ENCODE results near the gene ALPP.
"Not testable (repeated sequence)": the region's sequence is repeated elsewhere in the genome, so short reads cannot be mapped to it uniquely, and the experiment has no call there.

The ALPP gene

DNA sequence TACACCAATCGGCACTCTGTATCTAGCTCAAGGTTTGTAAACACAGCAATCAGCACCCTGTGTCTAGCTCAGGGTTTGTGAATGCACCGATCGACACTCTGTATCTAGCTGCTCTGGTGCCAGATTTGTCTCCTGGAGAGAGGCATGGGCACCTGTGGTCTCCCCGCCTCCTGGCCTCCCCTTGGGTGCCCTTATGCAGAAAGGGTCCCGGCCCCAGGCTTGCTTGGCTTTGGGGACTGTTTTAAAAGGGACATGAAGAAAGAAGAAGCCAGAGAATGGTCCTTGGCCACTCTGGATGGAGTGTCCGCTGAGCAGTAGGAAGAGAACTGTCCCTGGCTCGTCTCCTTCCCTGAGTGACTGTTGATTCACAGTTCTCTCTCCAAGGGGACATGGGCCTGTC is 11.5 kb upstream of the ALPP start:
- DNase-seq: peak in 1 of 2 donors; percentile 60

GRCh38 chr2:232367591-232368233 is 10.8 kb upstream of the ALPP start:
- peak in 1 of 2 donors; percentile 60 for DNase-seq

More for the DNA sequence above, 11.5 kb upstream of the ALPP start:
- Histone ChIP-seq H3K4me1 (no peaks in the 10 kb centered on the region), H3K27me3 (peaks cover 0 to 9% of the 10 kb centered on the region in 2 donors), H3K27ac (no peak overlapping the region), H3K36me3 (no peaks in the 10 kb centered on the region), H3K9me3 (no peaks in the 10 kb centered on the region), H3K4me3 (no peak overlapping the region)
- intact Hi-C loops (cut with DNase I; ENCODE audit: low total_unique reads): no loop called here
- no peak for TF ChIP-seq CTCF (IDR thresholded peaks at IDR 0.05)

DNA sequence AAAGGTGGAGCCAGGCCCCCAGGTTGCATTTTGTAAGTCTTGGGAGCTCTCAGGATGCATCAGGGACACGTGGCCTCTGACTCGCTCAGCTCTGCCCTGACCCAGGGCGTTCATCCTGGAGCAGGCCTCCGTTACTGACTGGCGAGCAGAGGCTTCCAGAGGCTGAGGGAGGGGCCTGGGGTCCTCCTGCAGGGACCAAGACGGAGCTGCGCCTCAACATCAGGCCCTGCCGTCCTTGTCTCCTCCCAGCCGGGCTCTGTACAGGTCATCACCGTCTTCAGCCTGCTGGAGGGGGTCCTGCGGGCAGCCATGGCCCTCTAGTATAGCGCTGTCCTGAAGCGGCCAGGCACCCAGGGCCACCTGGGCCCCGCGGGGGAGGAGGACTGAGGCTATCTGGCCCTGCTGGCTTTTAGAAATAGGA is 10.2 kb upstream of the ALPP start:
- intact Hi-C loops (cut with DNase I; ENCODE audit: low total_unique reads): no loop called here
- H3K27me3 ChIP-seq: peaks cover 0 to 9% of the 10 kb centered on the region in 2 donors
- H3K9me3 ChIP-seq: no peaks in the 10 kb centered on the region
- DNase-seq: no peak
- H3K4me1 ChIP-seq: no peaks in the 10 kb centered on the region
- no peak for TF ChIP-seq CTCF (IDR thresholded peaks at IDR 0.05)
- H3K27ac ChIP-seq: no peak overlapping the region
- H3K4me3 ChIP-seq: no peak overlapping the region
- H3K36me3 ChIP-seq: no peaks in the 10 kb centered on the region

More at GRCh38 chr2:232367591-232368233, 10.8 kb upstream of the ALPP start:
- Histone ChIP-seq H3K4me3 (no peak overlapping the region), H3K27ac (no peak overlapping the region), H3K9me3 (no peaks in the 10 kb centered on the region), H3K4me1 (no peaks in the 10 kb centered on the region), H3K27me3 (peaks cover 0 to 9% of the 10 kb centered on the region in 2 donors), H3K36me3 (no peaks in the 10 kb centered on the region)
- intact Hi-C loops (cut with DNase I; ENCODE audit: low total_unique reads): no loop called here
- TF ChIP-seq CTCF (IDR thresholded peaks at IDR 0.05): no peak

- DNase-seq: peak in 1 of 2 donors; percentile 49
- H3K36me3 ChIP-seq: no peaks in the 10 kb centered on the region
- no peak overlapping the region for H3K27ac ChIP-seq
- intact Hi-C loops (cut with DNase I; ENCODE audit: low total_unique reads): no loop called here
- peaks cover 0 to 9% of the 10 kb centered on the region in 2 donors for H3K27me3 ChIP-seq
- H3K9me3 ChIP-seq: no peaks in the 10 kb centered on the region
- no peaks in the 10 kb centered on the region for H3K4me1 ChIP-seq
- no peak overlapping the region for H3K4me3 ChIP-seq
- TF ChIP-seq CTCF (IDR thresholded peaks at IDR 0.05): no peak
Measured at GRCh38 chr2:232369126-232369951, 9.2 kb upstream of the ALPP start.

GRCh38 chr2:232370007-232370406 is 8.5 kb upstream of the ALPP start:
- DNase-seq; H3K27me3 ChIP-seq; H3K36me3 ChIP-seq; intact Hi-C loops (cut with DNase I; ENCODE audit: low total_unique reads); H3K4me3 ChIP-seq; H3K9me3 ChIP-seq; H3K4me1 ChIP-seq; H3K27ac ChIP-seq: not testable (repeated sequence)

Data from tibial artery (tissue), 4 donors.